ENCODE data around the gene LLPH. TPM values are rescaled to one million over a fixed set of nuclear protein-coding genes. Genes with fewer than 3 reads are reported as not detected.

The LLPH gene
- polyA plus RNA-seq, 1 of the 3 experiments (the other 2 are of a cell fraction): 7.4 TPM

DNA sequence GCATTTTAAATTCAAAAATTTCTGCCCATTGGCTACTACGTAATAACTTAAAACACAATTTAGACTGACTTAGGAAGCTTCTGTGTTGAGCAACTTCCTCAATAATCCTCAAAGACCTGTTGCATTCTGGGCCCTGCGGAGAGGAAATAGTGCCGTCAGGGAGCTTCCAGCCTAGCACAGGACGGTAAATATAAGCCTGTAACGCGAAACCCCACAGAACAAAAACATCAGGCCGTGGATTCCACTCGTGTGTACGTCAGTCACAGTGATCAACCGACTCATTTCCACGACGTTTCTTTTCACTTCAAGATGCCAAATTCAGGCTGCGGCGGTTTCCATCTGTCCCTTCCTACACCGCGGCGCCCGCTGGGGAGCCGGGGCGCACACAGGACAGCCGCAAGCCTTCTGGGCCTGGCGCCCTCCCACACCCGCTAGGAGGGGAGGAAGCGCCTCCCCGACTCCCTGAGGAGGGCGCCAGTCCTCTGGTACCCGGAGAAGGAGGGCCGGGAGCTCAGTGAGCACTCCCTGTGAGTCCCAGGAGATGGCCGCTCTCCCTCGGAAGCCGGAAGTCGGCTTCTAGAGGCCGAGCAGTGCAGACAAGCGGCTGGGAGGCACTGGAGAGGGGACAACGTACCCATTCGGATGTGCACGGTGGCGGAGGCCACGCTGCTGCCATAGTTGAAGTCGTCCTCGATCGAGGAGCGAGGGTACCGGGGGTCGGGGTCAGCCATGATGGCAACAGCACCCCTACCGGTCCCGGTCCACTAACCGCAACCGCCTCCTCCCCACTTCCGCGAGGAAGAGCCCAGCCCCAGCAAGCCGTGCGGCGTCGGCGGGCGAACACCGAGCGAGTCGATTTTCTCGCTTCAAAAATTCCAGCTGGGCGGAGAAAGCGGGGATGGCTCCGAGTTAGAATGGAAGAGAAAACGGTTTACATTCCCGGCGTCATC, 38.9 kb upstream of the LLPH start, which contains the start of gene TMBIM4 (continued):
- TF ChIP-seq, protein P1, sequence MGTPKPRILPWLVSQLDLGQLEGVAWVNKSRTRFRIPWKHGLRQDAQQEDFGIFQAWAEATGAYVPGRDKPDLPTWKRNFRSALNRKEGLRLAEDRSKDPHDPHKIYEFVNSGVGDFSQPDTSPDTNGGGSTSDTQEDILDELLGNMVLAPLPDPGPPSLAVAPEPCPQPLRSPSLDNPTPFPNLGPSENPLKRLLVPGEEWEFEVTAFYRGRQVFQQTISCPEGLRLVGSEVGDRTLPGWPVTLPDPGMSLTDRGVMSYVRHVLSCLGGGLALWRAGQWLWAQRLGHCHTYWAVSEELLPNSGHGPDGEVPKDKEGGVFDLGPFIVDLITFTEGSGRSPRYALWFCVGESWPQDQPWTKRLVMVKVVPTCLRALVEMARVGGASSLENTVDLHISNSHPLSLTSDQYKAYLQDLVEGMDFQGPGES (IDR thresholded peaks at IDR 0.05; ENCODE audit: low read depth, low read length): no peak
- TF ChIP-seq JUND (IDR thresholded peaks at IDR 0.05) (no peak), GABPA (IDR thresholded peaks at IDR 0.05; ENCODE audit: low read depth) (peak; percentile 78), ELF1 (IDR thresholded peaks at IDR 0.05) (peak; percentile 97), SMC3 (IDR thresholded peaks at IDR 0.05; ENCODE audit: low read depth, low read length) (no peak), RCOR1 (IDR thresholded peaks at IDR 0.05; ENCODE audit: low read length) (no peak; the same call in 1 of the 2 replicates), RAD21 (IDR thresholded peaks at IDR 0.05; ENCODE audit: low read length) (peak; percentile 36; the same call in 1 of the 2 replicates), EP300 (IDR thresholded peaks at IDR 0.05; ENCODE audit: borderline replicate concordance in 1 of 2, low read depth in 1 of 2, low read length in 1 of 2) (no peak), POLR2AphosphoS5 (IDR thresholded peaks at IDR 0.05; ENCODE audit: low read depth, low read length) (peak; percentile 65), GATA2 (CRISPR knock-in tag; IDR thresholded peaks at IDR 0.05) (no peak), RXRA (IDR thresholded peaks at IDR 0.05; ENCODE audit: borderline replicate concordance, low read depth) (no peak)
- TF ChIP-seq, protein P2, sequence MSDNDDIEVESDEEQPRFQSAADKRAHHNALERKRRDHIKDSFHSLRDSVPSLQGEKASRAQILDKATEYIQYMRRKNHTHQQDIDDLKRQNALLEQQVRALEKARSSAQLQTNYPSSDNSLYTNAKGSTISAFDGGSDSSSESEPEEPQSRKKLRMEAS (IDR thresholded peaks at IDR 0.05; ENCODE audit: low read depth): no peak; the same call in 1 of the 2 replicates
- TF ChIP-seq, protein P3, sequence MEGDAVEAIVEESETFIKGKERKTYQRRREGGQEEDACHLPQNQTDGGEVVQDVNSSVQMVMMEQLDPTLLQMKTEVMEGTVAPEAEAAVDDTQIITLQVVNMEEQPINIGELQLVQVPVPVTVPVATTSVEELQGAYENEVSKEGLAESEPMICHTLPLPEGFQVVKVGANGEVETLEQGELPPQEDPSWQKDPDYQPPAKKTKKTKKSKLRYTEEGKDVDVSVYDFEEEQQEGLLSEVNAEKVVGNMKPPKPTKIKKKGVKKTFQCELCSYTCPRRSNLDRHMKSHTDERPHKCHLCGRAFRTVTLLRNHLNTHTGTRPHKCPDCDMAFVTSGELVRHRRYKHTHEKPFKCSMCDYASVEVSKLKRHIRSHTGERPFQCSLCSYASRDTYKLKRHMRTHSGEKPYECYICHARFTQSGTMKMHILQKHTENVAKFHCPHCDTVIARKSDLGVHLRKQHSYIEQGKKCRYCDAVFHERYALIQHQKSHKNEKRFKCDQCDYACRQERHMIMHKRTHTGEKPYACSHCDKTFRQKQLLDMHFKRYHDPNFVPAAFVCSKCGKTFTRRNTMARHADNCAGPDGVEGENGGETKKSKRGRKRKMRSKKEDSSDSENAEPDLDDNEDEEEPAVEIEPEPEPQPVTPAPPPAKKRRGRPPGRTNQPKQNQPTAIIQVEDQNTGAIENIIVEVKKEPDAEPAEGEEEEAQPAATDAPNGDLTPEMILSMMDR (IDR thresholded peaks at IDR 0.05): peak; percentile 64
- TF ChIP-seq, protein P4, sequence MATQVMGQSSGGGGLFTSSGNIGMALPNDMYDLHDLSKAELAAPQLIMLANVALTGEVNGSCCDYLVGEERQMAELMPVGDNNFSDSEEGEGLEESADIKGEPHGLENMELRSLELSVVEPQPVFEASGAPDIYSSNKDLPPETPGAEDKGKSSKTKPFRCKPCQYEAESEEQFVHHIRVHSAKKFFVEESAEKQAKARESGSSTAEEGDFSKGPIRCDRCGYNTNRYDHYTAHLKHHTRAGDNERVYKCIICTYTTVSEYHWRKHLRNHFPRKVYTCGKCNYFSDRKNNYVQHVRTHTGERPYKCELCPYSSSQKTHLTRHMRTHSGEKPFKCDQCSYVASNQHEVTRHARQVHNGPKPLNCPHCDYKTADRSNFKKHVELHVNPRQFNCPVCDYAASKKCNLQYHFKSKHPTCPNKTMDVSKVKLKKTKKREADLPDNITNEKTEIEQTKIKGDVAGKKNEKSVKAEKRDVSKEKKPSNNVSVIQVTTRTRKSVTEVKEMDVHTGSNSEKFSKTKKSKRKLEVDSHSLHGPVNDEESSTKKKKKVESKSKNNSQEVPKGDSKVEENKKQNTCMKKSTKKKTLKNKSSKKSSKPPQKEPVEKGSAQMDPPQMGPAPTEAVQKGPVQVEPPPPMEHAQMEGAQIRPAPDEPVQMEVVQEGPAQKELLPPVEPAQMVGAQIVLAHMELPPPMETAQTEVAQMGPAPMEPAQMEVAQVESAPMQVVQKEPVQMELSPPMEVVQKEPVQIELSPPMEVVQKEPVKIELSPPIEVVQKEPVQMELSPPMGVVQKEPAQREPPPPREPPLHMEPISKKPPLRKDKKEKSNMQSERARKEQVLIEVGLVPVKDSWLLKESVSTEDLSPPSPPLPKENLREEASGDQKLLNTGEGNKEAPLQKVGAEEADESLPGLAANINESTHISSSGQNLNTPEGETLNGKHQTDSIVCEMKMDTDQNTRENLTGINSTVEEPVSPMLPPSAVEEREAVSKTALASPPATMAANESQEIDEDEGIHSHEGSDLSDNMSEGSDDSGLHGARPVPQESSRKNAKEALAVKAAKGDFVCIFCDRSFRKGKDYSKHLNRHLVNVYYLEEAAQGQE (IDR thresholded peaks at IDR 0.05; ENCODE audit: low read depth, low read length): peak; percentile 19; the same call in 1 of the 2 replicates
- TF ChIP-seq, protein P5, sequence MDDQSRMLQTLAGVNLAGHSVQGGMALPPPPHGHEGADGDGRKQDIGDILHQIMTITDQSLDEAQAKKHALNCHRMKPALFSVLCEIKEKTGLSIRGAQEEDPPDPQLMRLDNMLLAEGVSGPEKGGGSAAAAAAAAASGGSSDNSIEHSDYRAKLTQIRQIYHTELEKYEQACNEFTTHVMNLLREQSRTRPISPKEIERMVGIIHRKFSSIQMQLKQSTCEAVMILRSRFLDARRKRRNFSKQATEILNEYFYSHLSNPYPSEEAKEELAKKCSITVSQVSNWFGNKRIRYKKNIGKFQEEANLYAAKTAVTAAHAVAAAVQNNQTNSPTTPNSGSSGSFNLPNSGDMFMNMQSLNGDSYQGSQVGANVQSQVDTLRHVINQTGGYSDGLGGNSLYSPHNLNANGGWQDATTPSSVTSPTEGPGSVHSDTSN (IDR thresholded peaks at IDR 0.05): no peak

Measured in SK-N-SH (cell line).